Measurements from ENCODE around the gene BRIP1.

DNA sequence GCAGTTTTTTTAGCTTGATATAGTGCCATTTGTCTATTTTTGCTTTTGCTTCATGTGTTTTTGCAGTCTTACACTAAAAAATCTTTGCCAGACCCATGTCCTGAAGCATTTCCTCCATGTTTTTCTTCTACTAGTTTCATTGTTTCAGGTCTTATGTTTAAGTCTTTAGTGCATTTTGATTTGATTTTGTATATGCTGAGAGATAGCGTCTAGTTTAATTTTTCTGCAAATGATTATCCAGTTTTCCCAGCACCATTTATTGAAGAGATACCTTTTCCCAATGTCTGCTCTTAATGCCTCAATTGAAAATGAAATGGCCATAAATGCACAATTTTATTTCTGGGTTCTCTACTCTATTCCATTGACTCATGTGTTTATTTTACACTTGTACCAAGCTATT lies 231.5 kb downstream of the BRIP1 start:
- TF ChIP-seq POLR2A (IDR thresholded peaks at IDR 0.05; ENCODE audit: low read depth, low read length) (no peak), TAF1 (IDR thresholded peaks at IDR 0.05; ENCODE audit: borderline replicate concordance, low read depth, low read length) (no peak)
